ENCODE results near the gene RPS10. TPM values are rescaled to one million over a fixed set of nuclear protein-coding genes. Genes with fewer than 3 reads are reported as not detected.
"Not testable (repeated sequence)": the region's sequence is repeated elsewhere in the genome, so short reads cannot be mapped to it uniquely, and the experiment has no call there.

The RPS10 gene
- total RNA-seq, 1 experiment from 2014 or later, result 1,644 TPM

DNA sequence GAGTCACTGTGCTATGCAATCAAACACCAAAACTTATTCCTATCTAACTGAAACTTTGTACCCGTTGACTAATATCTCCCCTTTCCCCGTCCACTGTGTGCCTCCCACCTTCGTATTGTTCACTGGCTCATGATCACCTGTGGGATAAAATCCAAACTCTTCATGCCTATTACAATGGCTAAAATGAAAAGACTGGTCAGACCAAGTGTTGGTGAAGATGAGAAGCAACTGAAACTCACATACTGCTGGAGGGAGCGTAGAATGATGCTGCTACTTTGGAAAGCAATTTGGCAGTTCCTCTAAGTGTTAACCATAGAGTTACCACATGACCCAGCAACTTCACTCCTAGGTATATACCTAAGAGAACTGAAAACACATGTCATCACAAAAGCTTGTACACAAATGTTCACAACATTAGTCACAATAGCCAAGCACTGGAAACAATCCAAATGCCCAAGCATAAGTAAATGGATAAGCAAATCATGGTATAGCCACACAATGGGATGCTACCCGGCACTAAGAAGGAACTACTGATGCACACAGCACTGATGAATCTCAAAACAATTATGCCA, 13.1 kb downstream of the RPS10 start:
- TF ChIP-seq, protein P1, sequence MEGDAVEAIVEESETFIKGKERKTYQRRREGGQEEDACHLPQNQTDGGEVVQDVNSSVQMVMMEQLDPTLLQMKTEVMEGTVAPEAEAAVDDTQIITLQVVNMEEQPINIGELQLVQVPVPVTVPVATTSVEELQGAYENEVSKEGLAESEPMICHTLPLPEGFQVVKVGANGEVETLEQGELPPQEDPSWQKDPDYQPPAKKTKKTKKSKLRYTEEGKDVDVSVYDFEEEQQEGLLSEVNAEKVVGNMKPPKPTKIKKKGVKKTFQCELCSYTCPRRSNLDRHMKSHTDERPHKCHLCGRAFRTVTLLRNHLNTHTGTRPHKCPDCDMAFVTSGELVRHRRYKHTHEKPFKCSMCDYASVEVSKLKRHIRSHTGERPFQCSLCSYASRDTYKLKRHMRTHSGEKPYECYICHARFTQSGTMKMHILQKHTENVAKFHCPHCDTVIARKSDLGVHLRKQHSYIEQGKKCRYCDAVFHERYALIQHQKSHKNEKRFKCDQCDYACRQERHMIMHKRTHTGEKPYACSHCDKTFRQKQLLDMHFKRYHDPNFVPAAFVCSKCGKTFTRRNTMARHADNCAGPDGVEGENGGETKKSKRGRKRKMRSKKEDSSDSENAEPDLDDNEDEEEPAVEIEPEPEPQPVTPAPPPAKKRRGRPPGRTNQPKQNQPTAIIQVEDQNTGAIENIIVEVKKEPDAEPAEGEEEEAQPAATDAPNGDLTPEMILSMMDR (IDR thresholded peaks at IDR 0.05; ENCODE audit: unreplicated experiment), result no peak
- H3K27ac Mint-ChIP-seq (ENCODE audit: low read depth, unreplicated experiment), result no peak overlapping the region
- no peak overlapping the region for H3K4me3 Mint-ChIP-seq (ENCODE audit: unreplicated experiment)
- CTCF ChIA-PET, result interaction anchor here (0.5 to 5.6 kb wide), 3 partner anchors 149 to 217 kb away, joined by 3 to 53 read pairs (median 3); no protein-coding TSS in a partner anchor
- no TSS peak for BruUV-seq (replicated peaks)
- intact Hi-C loops (cut with micrococcal nuclease), result no loop called here
- peaks cover 53% of the 10 kb centered on the region for H3K36me3 Mint-ChIP-seq (ENCODE audit: insufficient read depth, unreplicated experiment)
- no peaks in the 10 kb centered on the region for H3K9me3 Mint-ChIP-seq (ENCODE audit: unreplicated experiment)
- H3K27me3 Mint-ChIP-seq (ENCODE audit: insufficient read depth, unreplicated experiment), result no peaks in the 10 kb centered on the region
- POLR2A ChIA-PET, result interaction anchor here (1.0 kb wide), 1 partner anchor 14 kb away, joined by 4 read pairs; no protein-coding TSS in a partner anchor
- peak; percentile 71 for DNase-seq (ENCODE audit: unreplicated experiment)
- H3K4me1 Mint-ChIP-seq (ENCODE audit: insufficient read depth, unreplicated experiment), result peaks cover 14% of the 10 kb centered on the region

DNA sequence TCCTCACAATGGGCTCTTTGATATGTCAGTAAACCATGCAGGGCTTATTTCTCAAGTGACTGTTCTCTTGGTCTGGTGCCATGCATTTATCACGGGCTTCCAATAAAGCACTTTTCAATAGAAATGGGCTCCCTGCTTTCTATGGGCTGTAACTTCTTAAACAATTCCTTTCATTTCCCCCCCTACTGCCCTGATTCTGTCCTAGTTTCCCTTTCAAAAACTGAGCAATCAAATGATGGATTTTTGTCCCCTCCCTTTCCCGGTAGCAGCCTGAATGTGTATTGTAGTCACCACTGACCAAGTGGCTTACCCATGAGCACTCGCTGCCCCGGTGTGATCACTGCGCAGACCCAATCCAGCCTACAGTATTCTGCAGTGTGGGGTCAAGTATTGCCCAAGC, 13.9 kb downstream of the RPS10 start:
- intact Hi-C loops (cut with micrococcal nuclease), result no loop called here
- H3K36me3 Mint-ChIP-seq (ENCODE audit: insufficient read depth, unreplicated experiment), result peaks cover 45% of the 10 kb centered on the region
- ChIA-PET CTCF (interaction anchor here (5.6 kb wide), 1 partner anchor 216 kb away, joined by 53 read pairs; no protein-coding TSS in a partner anchor), POLR2A (interaction anchor here (1.0 kb wide), 1 partner anchor 14 kb away, joined by 4 read pairs; no protein-coding TSS in a partner anchor)
- no peak overlapping the region for H3K4me3 Mint-ChIP-seq (ENCODE audit: unreplicated experiment)
- H3K9me3 Mint-ChIP-seq (ENCODE audit: unreplicated experiment), result no peaks in the 10 kb centered on the region
- DNase-seq (ENCODE audit: unreplicated experiment), result no peak
- H3K27me3 Mint-ChIP-seq (ENCODE audit: insufficient read depth, unreplicated experiment), result no peaks in the 10 kb centered on the region
- H3K4me1 Mint-ChIP-seq (ENCODE audit: insufficient read depth, unreplicated experiment), result peaks cover 14% of the 10 kb centered on the region
- BruUV-seq (replicated peaks), result no TSS peak
- H3K27ac Mint-ChIP-seq (ENCODE audit: low read depth, unreplicated experiment), result no peak overlapping the region
- TF ChIP-seq, protein P1 (IDR thresholded peaks at IDR 0.05; ENCODE audit: unreplicated experiment), result no peak

DNA sequence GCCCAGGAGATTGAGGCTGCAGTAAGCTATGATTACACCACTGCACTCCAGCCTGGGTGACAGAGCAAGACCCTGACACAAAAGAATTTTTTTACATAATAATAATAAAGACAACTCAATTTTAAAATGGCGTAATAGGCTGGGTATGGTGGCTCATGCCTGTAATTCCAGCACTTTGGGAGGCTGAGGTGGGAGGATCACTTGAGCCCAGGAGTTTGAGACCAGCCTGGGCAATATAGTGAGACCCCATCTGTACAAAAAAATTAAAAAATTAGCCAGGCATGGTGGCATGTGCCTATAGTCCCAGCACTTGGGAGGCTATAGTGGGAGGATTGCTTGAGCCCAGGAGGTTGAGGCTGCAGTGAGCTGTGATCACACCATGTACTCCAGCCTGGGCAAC, 18.0 kb downstream of the RPS10 start:
- DNase-seq (ENCODE audit: unreplicated experiment); H3K27ac Mint-ChIP-seq (ENCODE audit: low read depth, unreplicated experiment); H3K27me3 Mint-ChIP-seq (ENCODE audit: insufficient read depth, unreplicated experiment); intact Hi-C loops (cut with micrococcal nuclease); POLR2A ChIA-PET; BruUV-seq (replicated peaks); H3K4me3 Mint-ChIP-seq (ENCODE audit: unreplicated experiment); H3K9me3 Mint-ChIP-seq (ENCODE audit: unreplicated experiment): not testable (repeated sequence)
- peaks cover 14% of the 10 kb centered on the region for H3K4me1 Mint-ChIP-seq (ENCODE audit: insufficient read depth, unreplicated experiment)
- CTCF ChIA-PET, result interaction anchor here (0.6 kb wide), 1 partner anchor 205 kb away, joined by 3 read pairs; no protein-coding TSS in a partner anchor
- peaks cover 17% of the 10 kb centered on the region for H3K36me3 Mint-ChIP-seq (ENCODE audit: insufficient read depth, unreplicated experiment)

DNA sequence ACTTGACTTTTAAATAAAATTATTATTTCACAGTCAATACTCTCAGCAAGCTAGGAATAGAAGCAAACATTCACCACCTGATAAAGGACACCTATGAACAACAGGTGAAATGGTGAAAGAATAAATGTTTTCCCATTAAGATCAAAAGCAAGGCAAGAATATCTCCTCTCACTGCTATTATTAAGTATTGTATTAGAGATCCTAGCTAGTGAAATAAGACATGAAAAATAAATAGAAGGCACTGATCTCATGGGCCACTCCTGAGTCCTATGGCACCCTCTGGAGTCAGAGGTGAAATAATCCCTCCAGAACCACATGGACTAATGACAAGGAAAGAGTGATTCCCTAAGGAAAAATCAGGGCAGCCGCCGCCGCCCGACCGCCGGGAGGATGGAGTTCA, 29.4 kb downstream of the RPS10 start:
- TF ChIP-seq, protein P1 (IDR thresholded peaks at IDR 0.05; ENCODE audit: unreplicated experiment), result no peak
- intact Hi-C loops (cut with micrococcal nuclease), result no loop called here
- Mint-ChIP-seq H3K4me3 (ENCODE audit: unreplicated experiment) (no peak overlapping the region), H3K9me3 (ENCODE audit: unreplicated experiment) (no peaks in the 10 kb centered on the region), H3K27ac (ENCODE audit: low read depth, unreplicated experiment) (no peak overlapping the region), H3K27me3 (ENCODE audit: insufficient read depth, unreplicated experiment) (no peaks in the 10 kb centered on the region), H3K36me3 (ENCODE audit: insufficient read depth, unreplicated experiment) (no peaks in the 10 kb centered on the region), H3K4me1 (ENCODE audit: insufficient read depth, unreplicated experiment) (peaks cover 6% of the 10 kb centered on the region)
- ChIA-PET POLR2A (no interaction called here), CTCF (interaction anchor here (6.9 kb wide), 1 partner anchor 147 kb away, joined by 46 read pairs; the partner anchor contains the start of gene SMIM29)
- BruUV-seq (replicated peaks), result no TSS peak
- no peak for DNase-seq (ENCODE audit: unreplicated experiment)
